ENCODE results near the gene OVOL1. TPM values are rescaled to one million over a fixed set of nuclear protein-coding genes. Genes with fewer than 3 reads are reported as not detected.

Gene OVOL1
- total RNA-seq, 2 experiments from 2014 or later, result 0.20 to 0.52 TPM

GRCh38 chr11:65801153-65801987 lies 14.5 kb downstream of the OVOL1 start:
- POLR2A ChIA-PET, result no interaction called here

GRCh38 chr11:65802841-65803240 lies 16.0 kb downstream of the OVOL1 start:
- Mint-ChIP-seq H3K9me3 (no peaks in the 10 kb centered on the region), H3K4me1 (ENCODE audit: low read depth) (no peaks in the 10 kb centered on the region), H3K27ac (no peak overlapping the region), H3K4me3 (no peak overlapping the region), H3K27me3 (peaks cover 33% of the 10 kb centered on the region), H3K36me3 (ENCODE audit: low read depth) (no peaks in the 10 kb centered on the region)
- DNase-seq (no peak), ATAC-seq (ENCODE audit: poor library complexity) (no peak)
- no peaks in the 10 kb centered on the region for H3K4me1 ChIP-seq (ENCODE audit: insufficient read depth, low read length)
- POLR2A ChIA-PET, result no interaction called here
- intact Hi-C loops (cut with DNase I, micrococcal nuclease), result no loop called here
- no peak for TF ChIP-seq CTCF (IDR thresholded peaks at IDR 0.05)
- H3K4me3 ChIP-seq (ENCODE audit: low read length), result no peak overlapping the region
- CTCF ChIA-PET, result interaction anchor here (1.1 kb wide), 1 partner anchor 23 kb away, joined by 5 read pairs; no protein-coding TSS in a partner anchor
- H3K9me3 ChIP-seq (ENCODE audit: control insufficient read depth in 1 of 2, insufficient read depth in 1 of 2, low read length in 2 of 2), result peaks cover 0 to 10% of the 10 kb centered on the region in 2 experiments
- no peaks in the 10 kb centered on the region for H3K36me3 ChIP-seq (ENCODE audit: insufficient read depth, low read length)
- H3K27ac ChIP-seq (ENCODE audit: low read depth in 1 of 2, low read length in 2 of 2), result no peak overlapping the region
- peaks cover 15 to 26% of the 10 kb centered on the region in 2 experiments for H3K27me3 ChIP-seq (ENCODE audit: control insufficient read depth in 1 of 2, insufficient read depth in 2 of 2, low read length in 2 of 2)

More at GRCh38 chr11:65801153-65801987, 14.5 kb downstream of the OVOL1 start:
- H3K4me3 ChIP-seq (ENCODE audit: low read length), result no peak overlapping the region
- Mint-ChIP-seq H3K27me3 (peaks cover 35% of the 10 kb centered on the region), H3K4me1 (ENCODE audit: low read depth) (no peaks in the 10 kb centered on the region), H3K36me3 (ENCODE audit: low read depth) (no peaks in the 10 kb centered on the region), H3K27ac (no peak overlapping the region), H3K9me3 (no peaks in the 10 kb centered on the region), H3K4me3 (no peak overlapping the region)
- no peak overlapping the region for H3K27ac ChIP-seq (ENCODE audit: low read depth in 1 of 2, low read length in 2 of 2)
- H3K27me3 ChIP-seq (ENCODE audit: control insufficient read depth in 1 of 2, insufficient read depth in 2 of 2, low read length in 2 of 2), result peaks cover 15 to 26% of the 10 kb centered on the region in 2 experiments
- no peaks in the 10 kb centered on the region for H3K36me3 ChIP-seq (ENCODE audit: insufficient read depth, low read length)
- no peak for TF ChIP-seq CTCF (IDR thresholded peaks at IDR 0.05)
- DNase-seq (no peak), ATAC-seq (ENCODE audit: poor library complexity) (no peak)
- intact Hi-C loops (cut with DNase I, micrococcal nuclease), result no loop called here
- no peaks in the 10 kb centered on the region for H3K4me1 ChIP-seq (ENCODE audit: insufficient read depth, low read length)
- CTCF ChIA-PET, result no interaction called here
- H3K9me3 ChIP-seq (ENCODE audit: control insufficient read depth in 1 of 2, insufficient read depth in 1 of 2, low read length in 2 of 2), result peaks cover 0 to 13% of the 10 kb centered on the region in 2 experiments

GRCh38 chr11:65803797-65804492 lies 17.1 kb downstream of the OVOL1 start:
- intact Hi-C loops (cut with DNase I, micrococcal nuclease), result no loop called here
- no peaks in the 10 kb centered on the region for H3K36me3 ChIP-seq (ENCODE audit: insufficient read depth, low read length)
- H3K4me1 ChIP-seq (ENCODE audit: insufficient read depth, low read length), result no peaks in the 10 kb centered on the region
- no peaks in the 10 kb centered on the region for H3K36me3 Mint-ChIP-seq (ENCODE audit: low read depth)
- H3K27ac Mint-ChIP-seq, result no peak overlapping the region
- peaks cover 28% of the 10 kb centered on the region for H3K27me3 Mint-ChIP-seq
- ChIA-PET CTCF (interaction anchor here (0.5 kb wide), 1 partner anchor 14 kb away, joined by 3 read pairs; no protein-coding TSS in a partner anchor), POLR2A (interaction anchor here (0.6 kb wide), 1 partner anchor 12 kb away, joined by 3 read pairs; no protein-coding TSS in a partner anchor)
- DNase-seq (no peak), ATAC-seq (ENCODE audit: poor library complexity) (no peak)
- no peaks in the 10 kb centered on the region for H3K9me3 Mint-ChIP-seq
- H3K27me3 ChIP-seq (ENCODE audit: control insufficient read depth in 1 of 2, insufficient read depth in 2 of 2, low read length in 2 of 2), result peaks cover 15 to 26% of the 10 kb centered on the region in 2 experiments
- H3K4me1 Mint-ChIP-seq (ENCODE audit: low read depth), result no peaks in the 10 kb centered on the region
- no peak for TF ChIP-seq CTCF (IDR thresholded peaks at IDR 0.05)
- H3K9me3 ChIP-seq (ENCODE audit: control insufficient read depth in 1 of 2, insufficient read depth in 1 of 2, low read length in 2 of 2), result peaks cover 0 to 7% of the 10 kb centered on the region in 2 experiments
- no peak overlapping the region for H3K4me3 ChIP-seq (ENCODE audit: low read length)
- no peak overlapping the region for H3K4me3 Mint-ChIP-seq
- no peak overlapping the region for H3K27ac ChIP-seq (ENCODE audit: low read depth in 1 of 2, low read length in 2 of 2)

All from CD4-positive, alpha-beta T cell (primary cell).